ENCODE data around the gene C1QTNF9. TPM values are rescaled to one million over a fixed set of nuclear protein-coding genes. Genes with fewer than 3 reads are reported as not detected.
"Not testable (repeated sequence)": the region's sequence is repeated elsewhere in the genome, so short reads cannot be mapped to it uniquely, and the experiment has no call there.

The C1QTNF9 gene, protein sequence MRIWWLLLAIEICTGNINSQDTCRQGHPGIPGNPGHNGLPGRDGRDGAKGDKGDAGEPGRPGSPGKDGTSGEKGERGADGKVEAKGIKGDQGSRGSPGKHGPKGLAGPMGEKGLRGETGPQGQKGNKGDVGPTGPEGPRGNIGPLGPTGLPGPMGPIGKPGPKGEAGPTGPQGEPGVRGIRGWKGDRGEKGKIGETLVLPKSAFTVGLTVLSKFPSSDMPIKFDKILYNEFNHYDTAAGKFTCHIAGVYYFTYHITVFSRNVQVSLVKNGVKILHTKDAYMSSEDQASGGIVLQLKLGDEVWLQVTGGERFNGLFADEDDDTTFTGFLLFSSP
- total RNA-seq: not detected in 2 replicates
- long read RNA-seq: 0 reads

- not testable (repeated sequence) for H3K27ac Mint-ChIP-seq (ENCODE audit: unreplicated experiment); DNase-seq (ENCODE audit: low read depth, low spot score); H3K36me3 Mint-ChIP-seq (ENCODE audit: low read depth); H3K4me1 Mint-ChIP-seq; H3K9me3 Mint-ChIP-seq; H3K27me3 Mint-ChIP-seq (ENCODE audit: low read depth)
- peak within 1 kb of the TSS; percentile 13 for H3K4me3 Mint-ChIP-seq
Measured at GRCh38 chr13:24309300-24309699, at the start of gene C1QTNF9. Gene C1QTNF9 (plus strand): TSS chr13:24309580. CDS start chr13:24316004, 6,424 bp downstream.

DNA sequence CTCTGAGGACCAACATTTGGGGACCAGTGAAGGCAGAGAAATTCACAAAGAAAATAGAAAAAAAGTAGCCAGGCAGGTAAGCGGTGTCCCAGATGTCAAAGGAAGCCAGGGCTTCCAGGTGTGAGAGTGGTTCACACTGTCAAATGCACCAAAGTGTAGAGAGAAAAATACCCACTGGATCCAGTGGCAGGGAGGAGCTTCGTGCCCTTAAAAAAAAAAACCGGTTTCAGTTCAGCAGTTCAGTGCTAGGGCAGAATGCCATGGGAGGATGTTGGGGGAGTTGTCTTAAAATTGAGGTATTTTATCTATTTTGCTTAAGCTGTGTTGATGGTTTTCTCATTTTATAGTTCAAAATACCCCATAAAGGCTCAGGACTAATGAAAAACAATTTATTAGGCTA, 47.8 kb upstream of the C1QTNF9 start:
- DNase-seq (ENCODE audit: low read depth, low spot score): no peak
- H3K4me1 Mint-ChIP-seq: peaks cover 23% of the 10 kb centered on the region
- peaks cover 2% of the 10 kb centered on the region for H3K36me3 Mint-ChIP-seq (ENCODE audit: low read depth)
- no peak overlapping the region for H3K27ac Mint-ChIP-seq (ENCODE audit: unreplicated experiment)
- no peaks in the 10 kb centered on the region for H3K9me3 Mint-ChIP-seq
- H3K27me3 Mint-ChIP-seq (ENCODE audit: low read depth): no peaks in the 10 kb centered on the region
- H3K4me3 Mint-ChIP-seq: no peak overlapping the region
- TF ChIP-seq, protein P1, sequence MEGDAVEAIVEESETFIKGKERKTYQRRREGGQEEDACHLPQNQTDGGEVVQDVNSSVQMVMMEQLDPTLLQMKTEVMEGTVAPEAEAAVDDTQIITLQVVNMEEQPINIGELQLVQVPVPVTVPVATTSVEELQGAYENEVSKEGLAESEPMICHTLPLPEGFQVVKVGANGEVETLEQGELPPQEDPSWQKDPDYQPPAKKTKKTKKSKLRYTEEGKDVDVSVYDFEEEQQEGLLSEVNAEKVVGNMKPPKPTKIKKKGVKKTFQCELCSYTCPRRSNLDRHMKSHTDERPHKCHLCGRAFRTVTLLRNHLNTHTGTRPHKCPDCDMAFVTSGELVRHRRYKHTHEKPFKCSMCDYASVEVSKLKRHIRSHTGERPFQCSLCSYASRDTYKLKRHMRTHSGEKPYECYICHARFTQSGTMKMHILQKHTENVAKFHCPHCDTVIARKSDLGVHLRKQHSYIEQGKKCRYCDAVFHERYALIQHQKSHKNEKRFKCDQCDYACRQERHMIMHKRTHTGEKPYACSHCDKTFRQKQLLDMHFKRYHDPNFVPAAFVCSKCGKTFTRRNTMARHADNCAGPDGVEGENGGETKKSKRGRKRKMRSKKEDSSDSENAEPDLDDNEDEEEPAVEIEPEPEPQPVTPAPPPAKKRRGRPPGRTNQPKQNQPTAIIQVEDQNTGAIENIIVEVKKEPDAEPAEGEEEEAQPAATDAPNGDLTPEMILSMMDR (conservative IDR thresholded peaks at IDR 0.05): no peak

DNA sequence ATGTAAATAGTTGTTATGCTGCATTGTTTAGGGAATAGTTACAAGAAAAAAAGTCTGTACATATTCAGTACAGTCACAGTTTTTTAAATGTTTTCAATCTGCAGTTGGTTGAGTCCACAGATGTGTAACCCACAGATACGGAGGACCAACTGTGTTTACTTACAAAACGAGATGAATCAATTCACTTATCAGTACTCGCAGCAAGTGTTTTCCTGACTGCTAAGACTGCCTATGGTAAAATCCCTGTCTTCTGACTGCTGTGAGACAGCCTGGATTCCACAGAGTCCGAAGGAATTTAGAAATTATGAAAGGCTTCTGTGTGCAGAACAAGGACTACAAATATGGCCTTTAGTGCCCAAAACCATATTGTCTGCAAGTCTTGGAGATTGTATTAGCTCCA, 45.7 kb upstream of the C1QTNF9 start:
- Mint-ChIP-seq H3K27me3 (ENCODE audit: low read depth) (no peaks in the 10 kb centered on the region), H3K36me3 (ENCODE audit: low read depth) (peaks cover 2% of the 10 kb centered on the region), H3K4me1 (peaks cover 23% of the 10 kb centered on the region), H3K4me3 (no peak overlapping the region), H3K27ac (ENCODE audit: unreplicated experiment) (no peak overlapping the region), H3K9me3 (no peaks in the 10 kb centered on the region)
- DNase-seq (ENCODE audit: low read depth, low spot score): no peak
- TF ChIP-seq, protein P1 (conservative IDR thresholded peaks at IDR 0.05): no peak

DNA sequence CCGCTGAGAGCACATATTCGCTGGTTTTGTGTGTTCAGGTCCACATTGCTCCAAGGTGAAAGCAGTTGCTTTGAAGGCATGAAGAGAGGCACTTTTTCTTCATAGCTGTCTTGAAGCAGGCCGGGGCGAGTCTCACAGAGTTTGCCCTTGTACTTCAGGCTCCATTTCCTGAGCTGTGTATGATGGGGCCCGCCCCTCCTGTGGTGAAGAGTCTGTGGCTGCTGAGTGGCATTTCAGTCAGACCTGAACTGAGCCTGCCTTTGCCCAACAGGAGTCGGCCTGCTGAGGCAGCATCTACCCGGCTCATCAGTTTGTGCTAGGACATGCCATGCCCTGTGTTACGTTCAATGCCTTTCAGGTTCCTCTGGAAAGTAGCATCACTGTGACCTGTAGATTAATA, 44.4 kb upstream of the C1QTNF9 start:
- Mint-ChIP-seq H3K27ac (ENCODE audit: unreplicated experiment) (no peak overlapping the region), H3K4me1 (peaks cover 26% of the 10 kb centered on the region), H3K9me3 (no peaks in the 10 kb centered on the region), H3K4me3 (no peak overlapping the region), H3K27me3 (ENCODE audit: low read depth) (no peaks in the 10 kb centered on the region), H3K36me3 (ENCODE audit: low read depth) (peaks cover 2% of the 10 kb centered on the region)
- DNase-seq (ENCODE audit: low read depth, low spot score): no peak
- TF ChIP-seq, protein P1 (conservative IDR thresholded peaks at IDR 0.05): no peak

- TF ChIP-seq, protein P1 (conservative IDR thresholded peaks at IDR 0.05): no peak
- Mint-ChIP-seq H3K27ac (ENCODE audit: unreplicated experiment) (no peak overlapping the region), H3K9me3 (no peaks in the 10 kb centered on the region), H3K4me3 (no peak overlapping the region), H3K4me1 (peaks cover 31% of the 10 kb centered on the region), H3K36me3 (ENCODE audit: low read depth) (peaks cover 2% of the 10 kb centered on the region), H3K27me3 (ENCODE audit: low read depth) (no peaks in the 10 kb centered on the region)
- DNase-seq (ENCODE audit: low read depth, low spot score): no peak
Measured at GRCh38 chr13:24265453-24265852, 43.9 kb upstream of the C1QTNF9 start.

DNA sequence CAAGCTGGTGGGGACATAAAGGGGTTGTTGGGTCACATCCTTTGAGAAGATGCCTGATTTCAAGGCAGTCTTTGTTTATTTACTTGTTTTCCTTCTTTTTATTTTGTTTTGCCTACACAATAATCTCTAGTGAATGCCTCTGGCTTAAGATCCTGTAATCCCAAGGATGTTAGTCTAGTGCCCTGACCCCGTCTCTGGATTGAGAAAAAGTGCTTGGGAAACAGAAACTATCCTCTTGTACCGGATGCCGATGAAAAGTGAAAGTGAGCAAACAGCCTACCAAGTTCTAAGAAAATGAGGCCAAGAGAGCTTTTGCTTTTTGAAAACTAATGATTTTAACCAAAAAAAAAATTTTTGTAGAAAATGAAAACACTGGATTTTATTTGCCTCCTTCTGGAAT, 42.1 kb upstream of the C1QTNF9 start:
- Mint-ChIP-seq H3K27ac (ENCODE audit: unreplicated experiment) (no peak overlapping the region), H3K27me3 (ENCODE audit: low read depth) (no peaks in the 10 kb centered on the region), H3K4me3 (no peak overlapping the region), H3K9me3 (no peaks in the 10 kb centered on the region), H3K4me1 (peaks cover 41% of the 10 kb centered on the region), H3K36me3 (ENCODE audit: low read depth) (no peaks in the 10 kb centered on the region)
- TF ChIP-seq, protein P1 (conservative IDR thresholded peaks at IDR 0.05): no peak
- no peak for DNase-seq (ENCODE audit: low read depth, low spot score)
